Iris pigment epithelial cell (primary cell): ENCODE results near the gene SLC9A9.
"Not testable (repeated sequence)": the region's sequence is repeated elsewhere in the genome, so short reads cannot be mapped to it uniquely, and the experiment has no call there.

ENCODE experiments used
- DNase-seq: peaks from one replicate; pipeline ENCODE4 v3.0.0-alpha.2; 2011; ENCODE audit warnings: low read depth

SLC9A9 gene

DNA sequence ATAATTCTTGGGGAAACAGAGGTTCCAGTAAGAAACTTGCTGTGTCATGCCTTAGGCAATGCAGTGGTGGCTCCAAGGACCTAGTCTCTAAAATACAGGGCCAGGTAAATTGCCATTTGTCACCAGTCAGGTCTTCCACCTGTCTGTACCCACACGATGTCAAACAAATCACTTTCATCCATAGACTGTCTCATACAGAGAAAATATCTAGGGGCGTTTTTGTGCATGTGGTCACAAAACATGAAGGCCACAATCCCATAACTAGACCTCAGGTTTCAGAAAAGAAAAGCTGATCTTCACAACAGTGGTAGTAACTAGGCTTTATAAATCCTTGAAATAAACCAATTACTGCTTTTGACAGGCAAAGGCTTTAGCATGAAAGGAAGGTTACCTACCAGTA, 92.3 kb downstream of the SLC9A9 start:
- DNase-seq, result no peak

DNA sequence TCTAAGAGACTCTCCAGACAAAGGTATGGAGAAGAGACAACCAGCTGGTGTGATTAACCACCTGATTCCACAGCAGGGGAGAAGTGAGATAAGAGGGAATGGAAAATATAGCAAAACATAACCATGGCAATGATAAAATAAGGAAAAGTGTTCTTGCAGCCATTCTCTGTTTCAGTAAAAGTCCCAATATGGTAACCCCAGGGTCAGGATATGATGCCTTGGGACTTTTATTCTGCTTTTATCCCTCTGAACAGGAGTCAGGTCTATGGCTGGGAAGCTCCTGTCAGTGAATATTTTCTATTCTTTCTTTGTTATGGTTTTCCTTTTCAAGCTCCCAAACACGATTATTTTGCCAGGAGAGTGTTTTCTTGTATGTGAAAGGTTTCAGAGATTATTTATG, 94.2 kb downstream of the SLC9A9 start:
- no peak for DNase-seq

DNA sequence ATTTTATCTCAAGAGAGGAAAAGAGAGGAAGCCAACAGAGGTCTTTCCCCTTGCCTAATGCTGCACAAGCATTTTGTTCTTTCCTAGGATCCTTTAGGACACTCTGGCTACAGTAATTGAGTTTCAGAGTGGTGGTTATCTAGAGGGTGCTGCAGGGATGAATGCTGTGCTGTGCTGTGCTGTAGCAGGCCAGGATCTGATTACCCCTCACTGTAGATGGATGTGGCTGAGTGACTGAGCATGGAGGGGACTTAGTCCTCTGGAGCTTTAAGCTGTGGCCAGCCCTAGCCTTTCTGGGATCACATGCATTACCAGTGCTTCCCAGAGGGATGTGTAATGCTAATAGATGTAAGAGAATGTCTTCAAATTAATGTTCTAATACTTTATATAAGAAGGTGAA, 94.8 kb downstream of the SLC9A9 start:
- no peak for DNase-seq

DNA sequence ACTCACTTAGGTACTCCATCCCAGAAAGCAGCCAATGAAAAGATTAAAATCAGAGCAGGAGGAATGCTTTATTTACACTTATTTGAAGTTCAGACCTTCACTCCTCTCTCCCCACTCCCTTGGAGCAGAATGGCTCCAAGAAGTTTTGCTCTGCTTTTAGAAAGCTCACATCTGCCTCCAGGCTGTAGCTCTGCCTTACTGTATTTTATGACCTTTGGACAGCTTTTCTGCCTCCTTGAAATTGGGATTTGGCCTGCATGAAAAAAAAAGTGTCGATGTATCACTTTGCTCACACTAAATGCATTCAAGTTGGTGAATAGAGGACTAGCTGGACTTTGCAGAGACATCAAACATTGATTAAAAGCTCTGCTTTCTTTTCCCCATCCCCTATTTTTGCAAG, 95.3 kb downstream of the SLC9A9 start:
- DNase-seq, result no peak

DNA sequence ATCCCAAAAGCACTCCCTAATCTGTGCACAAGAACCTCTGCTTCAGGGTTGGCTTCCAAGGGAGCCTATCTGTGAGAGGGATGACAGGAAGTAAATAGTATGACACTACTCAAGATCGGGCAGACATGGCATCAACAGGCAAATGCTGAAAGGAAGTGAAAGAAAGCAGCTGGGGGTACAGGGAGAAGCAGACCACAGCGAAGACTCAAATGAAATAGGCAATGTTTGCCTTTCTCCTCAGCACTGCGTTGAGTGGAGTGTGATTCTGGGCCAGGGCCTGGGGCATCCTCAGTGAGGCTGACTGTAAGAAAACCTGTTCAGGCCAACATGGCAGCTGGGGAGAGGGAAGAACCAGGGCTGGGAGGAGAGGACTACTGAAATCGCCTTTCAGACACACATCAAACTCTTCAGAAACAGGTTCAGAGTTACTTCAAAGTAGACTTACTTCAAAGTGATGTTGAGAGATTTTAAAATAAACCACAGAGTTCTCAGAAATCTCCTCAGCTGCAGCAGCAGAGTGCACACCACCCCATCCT, 96.6 kb downstream of the SLC9A9 start:
- no peak for DNase-seq

DNA sequence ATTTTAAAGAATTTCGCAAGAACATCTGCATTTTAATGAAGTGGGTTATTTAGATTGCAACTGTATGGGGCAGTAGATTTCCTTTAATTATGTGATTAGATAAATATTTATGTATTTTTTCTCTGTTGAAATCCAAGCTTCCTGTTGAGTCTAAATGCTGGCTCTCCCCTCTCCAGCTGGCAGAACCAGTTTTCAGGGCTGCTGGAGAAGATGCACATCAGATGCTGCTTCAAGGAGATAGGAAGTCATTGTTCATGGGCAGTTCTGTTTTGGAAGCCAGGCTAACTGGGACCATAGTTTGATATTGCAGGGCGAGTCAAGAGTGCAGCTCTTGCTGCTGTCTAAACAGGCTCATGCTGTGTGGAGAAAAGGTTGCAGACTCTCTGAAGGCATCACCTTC, 97.4 kb downstream of the SLC9A9 start:
- no peak for DNase-seq

DNA sequence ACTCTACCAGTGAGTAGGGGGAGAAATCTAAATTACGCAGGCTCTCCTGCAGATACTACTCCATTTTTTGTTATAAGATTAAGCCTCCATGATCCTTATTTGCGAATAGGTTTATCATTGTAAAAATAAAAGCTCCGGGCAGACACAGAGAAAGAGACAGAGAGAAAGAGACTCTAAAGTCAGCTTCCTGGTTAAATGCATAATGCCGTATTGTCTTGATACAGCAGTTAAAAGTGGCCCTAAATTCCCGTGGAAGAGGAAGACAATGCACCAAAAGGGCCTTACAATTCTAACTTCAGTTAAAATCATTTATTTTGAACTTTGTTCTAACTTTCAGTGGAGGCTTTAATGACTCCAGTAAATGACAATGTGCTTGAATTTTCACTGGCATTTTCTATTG, 98.3 kb downstream of the SLC9A9 start:
- DNase-seq, result no peak

DNA sequence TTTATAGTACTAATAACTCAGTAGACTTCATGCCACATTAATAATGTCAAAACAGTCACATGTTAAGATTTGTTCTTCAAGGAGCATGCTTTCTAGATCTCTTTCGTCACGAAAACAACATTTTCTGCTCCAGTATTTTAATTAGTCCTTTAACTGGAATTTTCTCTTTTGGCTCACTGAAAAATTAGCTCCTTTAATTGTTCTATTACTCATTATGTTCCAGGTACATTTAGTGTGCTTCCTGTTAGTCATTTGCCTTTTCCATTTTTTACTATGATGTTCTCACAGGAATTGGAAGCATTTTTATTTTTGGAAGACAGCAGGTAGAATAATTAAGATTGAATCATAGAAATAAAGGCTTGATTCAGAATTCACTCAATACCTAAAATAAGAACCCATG, 111.2 kb downstream of the SLC9A9 start:
- no peak for DNase-seq

DNA sequence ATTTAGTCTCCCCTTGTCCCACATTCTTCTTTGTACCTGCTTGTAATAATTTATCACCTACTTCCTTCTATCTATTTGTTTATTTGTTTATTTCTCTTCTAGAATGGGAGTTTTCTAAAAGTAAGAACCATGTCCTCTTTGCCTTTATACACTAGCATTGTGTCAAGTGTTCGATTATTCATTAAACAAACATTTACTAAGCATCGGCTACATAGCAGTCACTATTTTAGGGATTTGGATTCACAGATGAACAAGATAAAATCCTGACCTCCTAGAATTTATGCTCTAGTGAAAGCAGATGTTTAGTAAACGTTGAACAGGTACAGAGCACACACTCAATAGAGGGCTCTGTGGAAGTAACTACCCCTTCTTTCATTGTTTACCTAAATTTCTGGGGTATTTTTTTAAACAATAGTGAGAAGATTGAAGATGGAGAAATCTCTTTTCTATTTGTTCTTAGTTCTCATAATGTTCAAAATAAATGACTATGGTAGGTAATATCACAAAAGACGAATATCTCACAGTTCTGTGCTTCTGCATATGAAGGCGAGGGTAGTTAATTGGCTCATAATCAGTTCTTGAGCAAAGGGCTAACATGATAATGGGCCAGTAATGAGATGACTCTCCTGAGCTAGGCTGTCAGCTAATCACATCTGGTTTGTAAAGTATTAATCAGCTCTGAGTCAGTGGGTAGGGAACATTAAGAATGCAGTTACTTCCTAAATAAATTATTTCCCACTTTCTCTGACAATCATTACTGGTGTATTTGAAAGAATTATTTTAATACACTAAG, 111.9 kb downstream of the SLC9A9 start:
- DNase-seq, result peak; percentile 6

DNA sequence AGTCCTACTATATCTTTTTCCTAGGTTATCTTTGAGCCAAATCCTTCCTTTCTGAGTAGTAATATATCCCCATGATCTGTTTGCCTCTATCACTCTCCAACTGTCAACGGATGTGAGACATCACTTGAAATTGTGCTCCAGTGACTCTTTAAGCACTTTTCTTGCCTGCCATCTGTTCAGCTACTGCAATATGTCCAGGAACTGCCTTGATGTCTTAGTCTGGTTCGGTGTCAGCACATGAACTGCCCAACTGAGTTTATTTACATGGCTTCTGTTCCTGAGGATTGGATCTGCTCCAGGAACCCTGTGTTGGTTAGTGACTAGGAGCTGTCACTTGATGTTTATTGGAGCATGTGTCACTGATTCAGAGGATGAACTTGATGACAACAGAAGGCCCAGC, 116.5 kb downstream of the SLC9A9 start:
- no peak for DNase-seq

DNA sequence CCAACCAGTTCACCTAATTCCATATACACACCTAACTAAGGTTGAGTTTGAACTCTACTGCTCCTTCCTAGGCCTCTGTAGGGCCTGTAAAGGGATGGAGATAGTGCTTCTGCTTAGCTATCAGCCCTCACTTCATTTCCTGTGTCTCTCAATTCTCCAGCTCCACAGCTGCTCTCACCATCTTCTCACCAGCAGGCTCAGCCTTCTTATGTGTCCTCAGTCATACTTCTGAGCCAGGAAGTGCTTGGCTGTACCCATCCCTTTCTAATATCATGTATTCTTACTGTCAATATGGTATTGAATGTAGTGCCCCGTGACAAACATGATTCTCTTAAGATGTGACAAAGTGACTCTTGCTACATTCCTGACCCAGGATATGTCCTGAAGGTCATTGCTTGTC, 116.9 kb downstream of the SLC9A9 start:
- DNase-seq, result no peak

DNA sequence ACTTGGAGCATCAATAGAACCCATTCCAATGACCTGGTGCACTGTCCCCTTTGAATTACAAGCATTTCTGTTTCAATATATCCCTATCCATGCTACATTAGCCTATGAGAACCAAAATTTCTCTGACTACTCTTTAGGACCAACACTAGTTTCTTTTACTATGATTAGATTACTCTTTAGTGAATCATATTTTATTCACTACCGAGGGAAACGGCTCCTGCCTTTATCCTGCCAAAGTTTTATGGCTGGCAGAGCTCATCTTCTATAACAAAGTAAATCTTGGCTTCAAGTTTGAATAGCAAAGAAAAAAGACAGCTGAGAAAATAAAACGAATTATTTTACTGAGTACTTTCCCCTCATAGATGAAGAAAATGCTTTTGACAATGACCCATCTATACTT, 120.9 kb downstream of the SLC9A9 start:
- no peak for DNase-seq

DNA sequence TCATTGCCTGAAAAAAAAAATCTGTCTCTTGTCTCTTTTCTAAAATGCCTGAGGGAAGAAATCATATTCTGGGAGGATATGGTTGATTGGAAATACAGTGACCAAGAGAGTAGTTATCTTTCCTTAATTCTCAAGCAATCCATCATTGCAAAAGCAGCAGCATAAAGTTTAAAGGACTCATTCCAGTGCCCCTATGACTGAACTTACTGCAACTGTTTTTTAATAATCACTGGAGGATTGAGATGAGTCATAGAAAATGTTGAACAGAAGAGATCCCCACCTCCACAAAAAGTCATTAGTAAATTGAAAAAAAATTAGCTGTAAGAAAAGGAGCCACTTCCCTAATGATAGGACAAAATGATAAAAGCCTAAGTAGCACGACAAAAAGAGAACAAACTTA, 121.5 kb downstream of the SLC9A9 start:
- no peak for DNase-seq

DNA sequence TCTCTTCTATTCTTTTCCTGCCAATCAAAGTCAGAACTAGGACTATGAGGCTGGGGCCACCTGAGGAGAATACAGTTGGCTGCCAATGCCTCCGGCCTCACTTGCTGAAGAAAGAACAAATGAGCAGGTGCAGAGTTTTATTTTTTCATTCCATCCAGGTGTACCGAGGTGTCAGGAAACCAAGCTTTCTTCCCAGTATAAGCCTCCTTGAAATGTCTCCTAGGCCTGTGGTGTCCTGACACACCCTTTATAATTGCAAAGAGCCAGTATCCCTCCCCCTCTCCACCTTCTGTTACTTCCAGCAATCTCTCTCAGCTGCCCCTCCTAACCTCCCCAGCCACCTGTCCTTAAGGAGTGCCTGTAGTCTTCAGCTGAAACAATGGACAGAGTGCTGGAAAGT, 127.9 kb downstream of the SLC9A9 start:
- no peak for DNase-seq

DNA sequence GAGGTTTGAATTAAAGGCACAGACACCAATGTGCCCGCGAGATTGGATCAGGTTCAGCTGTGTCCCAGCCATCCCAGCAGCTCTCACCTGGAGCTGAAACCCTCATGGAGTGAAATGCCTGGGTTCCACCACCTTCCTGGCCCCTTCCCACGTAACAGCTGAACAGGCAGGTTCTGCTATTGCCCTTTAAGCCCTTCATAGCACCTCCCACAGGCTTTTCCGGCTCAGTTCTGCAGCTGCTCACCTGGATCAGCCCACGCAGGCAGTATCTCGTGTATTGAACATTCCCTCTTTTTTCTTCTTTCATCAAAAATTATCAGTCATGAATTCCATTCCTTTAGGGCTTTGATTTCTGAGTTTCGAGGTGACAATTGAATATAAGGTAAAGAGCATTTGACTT, 129.8 kb downstream of the SLC9A9 start:
- no peak for DNase-seq

DNA sequence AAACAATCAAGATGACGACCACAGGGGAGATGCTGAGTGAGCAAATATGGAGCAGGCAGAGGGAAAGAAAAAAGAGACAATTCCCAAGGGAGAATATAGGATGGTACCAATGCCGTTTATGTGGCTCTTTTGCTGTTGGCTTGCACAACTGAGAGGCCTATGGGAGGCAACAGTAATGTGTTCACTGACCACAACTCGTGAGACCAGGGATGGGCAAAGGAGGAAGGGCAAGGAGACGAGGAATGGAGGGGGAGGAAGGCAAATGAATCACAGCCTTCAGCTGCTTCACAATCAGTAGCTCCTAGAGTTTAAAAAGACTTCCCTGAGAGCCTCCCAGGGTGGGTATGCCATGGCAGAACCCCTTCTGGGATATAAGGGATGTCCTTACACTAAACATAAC, 131.5 kb downstream of the SLC9A9 start:
- DNase-seq, result no peak

DNA sequence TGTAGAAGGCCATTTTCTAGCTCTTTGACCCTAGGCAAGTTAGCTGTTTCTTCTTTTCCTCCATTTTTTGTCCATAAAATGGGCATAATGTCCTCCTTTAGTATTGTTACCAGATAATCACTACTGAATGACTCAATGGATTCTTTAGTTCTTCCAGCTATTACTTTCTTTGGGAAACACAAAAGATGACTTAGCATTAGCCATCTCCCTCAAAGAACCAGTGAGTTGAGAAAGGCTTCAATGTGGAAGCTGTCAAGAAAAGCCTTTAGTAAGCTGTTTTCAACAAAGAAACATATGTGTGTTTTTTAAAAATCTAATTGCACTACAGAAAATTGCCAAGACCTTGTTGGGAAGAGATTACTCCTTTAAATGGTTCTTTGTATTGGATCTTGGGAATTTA, 135.7 kb downstream of the SLC9A9 start:
- DNase-seq, result no peak

DNA sequence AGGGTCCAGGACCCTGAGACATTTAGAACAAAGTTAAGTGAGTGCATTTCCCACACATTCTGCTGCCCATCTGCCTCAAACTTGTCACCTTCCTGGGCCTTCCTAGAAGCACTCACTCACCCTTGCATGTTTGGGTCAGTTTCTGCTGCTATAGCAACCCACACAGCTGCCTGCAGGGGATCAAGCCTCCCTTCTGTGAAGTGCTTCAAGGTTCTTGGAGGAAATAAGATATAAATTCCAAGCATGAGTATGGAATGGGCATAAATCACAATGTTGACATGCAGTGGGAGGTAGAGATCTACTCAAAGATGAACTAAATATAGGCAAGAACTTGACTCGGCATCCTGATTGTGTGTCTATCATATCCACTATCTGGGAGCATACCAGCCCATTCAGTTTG, 140.4 kb downstream of the SLC9A9 start:
- DNase-seq, result no peak

DNA sequence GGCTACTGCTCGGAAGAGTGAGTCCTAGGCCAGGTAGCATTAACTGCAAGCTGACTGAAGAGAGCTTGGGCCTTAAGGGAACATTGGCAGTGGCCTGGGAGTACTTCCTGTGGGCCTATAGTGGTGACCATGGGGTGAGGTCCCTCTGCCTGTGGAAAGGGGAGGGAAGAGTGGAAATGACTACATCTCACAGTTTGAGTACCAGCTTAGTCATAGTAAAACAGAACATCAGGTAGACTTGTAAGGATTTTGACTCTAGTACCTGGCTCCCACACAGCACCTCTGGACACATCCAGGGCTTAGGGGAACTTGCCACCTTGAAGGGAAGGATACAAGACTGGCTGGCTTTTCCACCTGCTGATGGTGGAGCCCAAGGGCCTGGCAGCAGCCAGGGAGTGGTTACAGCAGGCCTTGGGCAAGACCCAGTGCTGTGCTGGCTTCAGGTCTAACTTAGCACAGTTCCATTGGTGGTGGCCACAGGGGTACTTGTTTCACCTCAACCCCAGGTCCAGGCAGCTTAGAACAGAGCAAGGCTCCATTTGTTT, 147.8 kb downstream of the SLC9A9 start:
- no peak for DNase-seq

DNA sequence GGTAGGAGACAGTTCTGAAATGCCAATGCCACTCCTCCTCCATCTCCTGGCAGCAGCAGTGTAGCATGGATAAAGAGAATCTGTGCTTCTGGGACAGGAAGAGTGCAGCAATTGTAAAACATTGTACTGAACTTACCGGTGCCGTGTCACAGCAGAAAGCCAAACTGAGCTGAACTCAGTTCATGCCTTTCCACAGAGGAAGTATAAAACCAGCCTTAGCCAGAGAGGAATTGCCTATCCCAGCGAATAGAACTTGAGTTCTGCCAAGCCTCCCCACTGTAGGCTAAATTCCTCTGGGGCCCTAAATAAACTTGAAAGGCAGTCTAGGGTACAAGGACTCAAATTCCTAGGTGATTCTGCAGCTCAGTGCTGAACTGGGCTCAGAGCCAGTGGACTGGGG, 148.8 kb downstream of the SLC9A9 start:
- DNase-seq, result no peak

DNA sequence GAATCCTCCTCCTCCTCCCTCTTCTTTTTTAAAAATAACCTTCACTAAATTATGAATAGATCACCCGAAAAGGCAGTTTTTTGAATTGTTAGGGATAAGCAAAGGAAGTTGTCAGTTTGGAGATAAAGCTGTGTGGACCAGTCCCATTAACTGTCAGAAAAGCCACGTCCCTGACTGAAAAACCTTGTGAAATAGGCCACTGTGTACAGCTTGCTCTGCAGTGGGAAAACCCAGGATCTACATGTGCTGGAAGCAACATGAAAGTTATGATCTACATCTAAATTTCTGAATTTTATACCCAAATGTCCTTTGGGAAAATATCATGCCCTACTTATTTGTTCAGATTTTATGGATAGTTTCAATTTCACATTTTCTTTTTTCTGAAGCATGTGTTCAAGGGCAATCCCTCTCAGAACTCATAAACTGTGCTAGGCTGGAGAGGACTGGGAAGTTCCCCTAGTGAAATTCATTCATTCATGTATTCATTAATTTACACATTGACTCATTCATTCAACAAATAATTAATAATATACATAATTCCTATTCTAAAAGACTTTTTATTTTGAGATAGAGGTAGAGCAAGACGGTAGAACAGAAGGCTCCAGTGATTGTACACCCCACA, 149.5 kb downstream of the SLC9A9 start:
- no peak for DNase-seq

DNA sequence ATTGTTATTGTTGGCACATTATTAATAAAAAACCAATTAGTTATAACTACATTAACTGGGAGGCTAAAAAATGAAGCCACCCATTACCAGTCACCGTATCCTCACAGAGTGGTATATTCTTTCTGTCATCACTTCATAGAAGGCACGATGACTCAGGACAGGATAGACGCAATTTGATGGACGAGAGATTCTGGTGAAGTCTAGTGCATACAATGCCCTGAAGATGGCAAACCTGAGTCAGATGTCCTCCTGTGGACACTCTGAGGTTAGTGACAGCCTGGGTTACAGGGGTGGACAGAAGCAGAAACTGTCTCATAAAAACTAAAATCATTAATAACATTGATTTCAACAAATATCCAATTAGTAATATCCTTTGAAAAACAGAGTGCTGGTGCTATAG, 150.3 kb downstream of the SLC9A9 start:
- no peak for DNase-seq

DNA sequence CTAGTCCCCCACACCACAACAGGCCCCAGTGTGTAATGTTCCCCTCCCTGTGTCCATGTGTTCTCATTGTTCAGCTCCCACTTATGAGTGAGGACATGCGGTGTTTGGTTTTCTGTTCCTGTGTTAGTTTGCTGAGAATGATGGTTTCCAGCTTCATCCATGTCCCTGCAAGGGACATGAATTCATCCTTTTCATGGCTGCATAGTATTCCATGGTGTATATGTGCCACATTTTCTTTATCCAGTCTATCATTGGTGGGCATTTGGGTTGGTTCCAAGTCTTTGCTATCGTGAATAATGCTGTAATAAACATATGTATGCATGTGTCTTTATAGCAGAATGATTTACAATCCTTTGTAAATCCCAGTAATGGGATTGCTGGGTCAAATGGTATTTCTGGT, 152.9 kb downstream of the SLC9A9 start:
- not testable (repeated sequence) for DNase-seq

DNA sequence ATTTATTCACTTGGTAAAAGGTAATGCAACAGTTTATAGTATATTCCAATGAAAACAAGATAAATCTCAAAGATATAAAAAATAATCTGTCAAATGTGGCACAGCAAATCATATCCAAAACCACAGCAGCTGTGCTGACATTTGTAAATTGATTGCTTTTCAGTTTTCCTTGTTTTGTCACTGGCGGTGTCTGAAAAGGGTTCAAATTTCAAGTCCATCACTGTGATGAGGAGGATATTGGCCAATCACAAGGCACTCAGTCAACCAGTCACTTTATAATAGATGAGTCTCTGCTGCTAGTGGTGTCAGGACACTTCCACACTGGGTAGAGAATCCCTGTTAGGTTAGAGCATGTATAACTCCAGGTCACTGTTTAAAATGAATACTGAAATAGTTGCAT, 154.8 kb downstream of the SLC9A9 start:
- no peak for DNase-seq
